ENCODE results near the gene MRPL54.
"Not testable (repeated sequence)": the region's sequence is repeated elsewhere in the genome, so short reads cannot be mapped to it uniquely, and the experiment has no call there.

MRPL54 gene

GRCh38 chr19:3743486-3743885 lies 19.0 kb upstream of the MRPL54 start:
- DNase-seq: no peak

DNA sequence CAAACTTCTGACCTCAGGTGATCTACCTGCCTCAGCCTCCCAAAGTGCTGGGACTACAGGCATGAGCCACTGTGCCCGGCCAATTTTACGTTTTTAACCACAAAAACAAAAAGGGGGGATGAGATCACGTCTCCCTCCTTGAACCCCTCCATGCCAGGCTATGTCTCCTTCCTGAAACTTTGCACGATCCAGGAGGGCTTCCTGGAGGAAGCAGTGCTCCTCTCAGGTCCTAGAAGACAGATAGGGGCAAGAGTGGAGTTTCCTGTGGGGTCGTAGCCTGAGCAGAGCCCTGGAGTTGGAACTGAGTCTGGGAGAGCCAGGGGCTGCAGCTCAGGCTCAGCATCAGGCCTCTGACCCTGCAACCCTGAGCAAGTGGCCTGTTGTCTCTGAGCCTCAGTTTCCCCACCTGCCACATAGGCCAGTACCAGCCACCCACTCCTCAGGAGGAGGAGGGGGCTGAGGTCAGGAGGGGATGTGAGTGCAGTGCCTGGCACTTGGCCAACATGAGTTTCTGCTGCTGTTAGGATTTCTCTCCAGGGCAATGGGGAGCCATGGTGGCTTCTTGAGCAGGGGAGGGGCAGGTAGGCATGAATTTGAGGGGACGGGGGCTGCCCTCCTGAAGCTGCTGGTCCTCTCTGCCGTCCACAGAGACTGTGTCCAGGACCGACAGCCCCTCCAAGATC lies 17.0 kb upstream of the MRPL54 start:
- no peak for DNase-seq

DNA sequence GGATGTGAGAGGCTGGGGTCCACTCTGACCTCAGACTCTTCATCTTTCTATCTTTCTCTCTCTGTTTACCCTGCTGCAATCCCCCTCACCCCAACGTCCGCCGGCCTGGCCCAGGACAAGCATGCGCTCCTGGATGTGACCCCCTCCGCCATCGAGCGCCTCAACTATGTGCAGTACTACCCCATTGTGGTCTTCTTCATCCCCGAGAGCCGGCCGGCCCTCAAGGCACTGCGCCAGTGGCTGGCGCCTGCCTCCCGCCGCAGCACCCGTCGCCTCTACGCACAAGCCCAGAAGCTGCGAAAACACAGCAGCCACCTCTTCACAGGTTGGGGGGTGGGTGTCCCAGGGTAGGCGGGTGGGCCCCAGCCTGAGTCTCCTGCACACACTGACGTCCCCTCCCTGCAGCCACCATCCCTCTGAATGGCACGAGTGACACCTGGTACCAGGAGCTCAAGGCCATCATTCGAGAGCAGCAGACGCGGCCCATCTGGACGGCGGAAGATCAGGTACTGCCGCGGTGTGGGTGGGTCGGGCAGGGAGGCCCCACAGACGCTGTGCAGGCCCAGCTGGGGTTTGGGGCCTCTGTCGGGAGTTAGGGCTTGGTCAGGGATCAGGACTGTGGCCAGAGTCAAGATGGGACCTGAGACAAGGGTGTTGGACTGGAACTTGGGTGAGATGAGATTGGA lies 16.0 kb upstream of the MRPL54 start:
- no peak for DNase-seq

DNA sequence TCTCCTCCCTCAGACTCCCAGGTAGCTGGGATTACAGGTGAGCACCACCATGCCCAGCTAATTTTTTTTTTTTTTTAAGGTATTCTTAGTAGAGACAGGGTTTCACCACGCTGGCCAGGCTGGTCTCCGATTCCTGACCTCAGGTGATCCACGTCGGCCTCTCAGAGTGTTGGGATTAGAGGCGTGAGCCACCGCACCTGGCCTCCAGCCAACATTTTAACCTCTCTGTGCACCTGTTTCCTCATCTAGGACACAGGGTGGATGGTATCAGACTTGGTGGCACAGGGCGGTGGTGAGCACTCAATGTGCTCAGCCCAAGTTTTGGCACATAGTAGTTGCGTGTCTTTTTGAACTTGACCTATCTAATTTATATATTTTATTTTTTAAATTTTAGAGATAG lies 13.5 kb upstream of the MRPL54 start:
- DNase-seq: no peak

DNA sequence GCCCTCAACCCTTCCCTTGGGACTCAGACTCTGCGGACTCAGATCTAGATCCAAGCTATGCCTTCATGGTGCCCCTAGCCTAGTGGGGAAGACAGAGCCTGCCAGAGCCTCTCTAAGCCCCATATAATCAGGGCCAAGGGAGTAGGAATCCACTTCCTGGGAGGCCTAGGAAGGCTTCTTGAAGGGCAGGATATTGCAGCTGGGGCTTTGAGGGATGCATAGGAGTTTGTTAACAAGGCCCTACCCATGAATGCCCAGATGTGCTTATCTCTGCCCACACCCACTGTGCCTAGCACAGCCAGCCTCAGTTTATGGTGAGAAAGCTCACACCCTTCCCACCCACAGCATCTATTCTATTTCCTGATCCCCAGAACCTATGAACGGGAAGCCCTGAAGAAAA lies 12.3 kb upstream of the MRPL54 start:
- DNase-seq: no peak

- no peak for DNase-seq
These were observed 11.2 kb upstream of the MRPL54 start for GRCh38 chr19:3751236-3751635.

- DNase-seq: no peak
These were observed 10.0 kb upstream of the MRPL54 start for GRCh38 chr19:3752492-3752891.

- DNase-seq: no peak
These were observed 8.7 kb upstream of the MRPL54 start for GRCh38 chr19:3753631-3754410.

DNA sequence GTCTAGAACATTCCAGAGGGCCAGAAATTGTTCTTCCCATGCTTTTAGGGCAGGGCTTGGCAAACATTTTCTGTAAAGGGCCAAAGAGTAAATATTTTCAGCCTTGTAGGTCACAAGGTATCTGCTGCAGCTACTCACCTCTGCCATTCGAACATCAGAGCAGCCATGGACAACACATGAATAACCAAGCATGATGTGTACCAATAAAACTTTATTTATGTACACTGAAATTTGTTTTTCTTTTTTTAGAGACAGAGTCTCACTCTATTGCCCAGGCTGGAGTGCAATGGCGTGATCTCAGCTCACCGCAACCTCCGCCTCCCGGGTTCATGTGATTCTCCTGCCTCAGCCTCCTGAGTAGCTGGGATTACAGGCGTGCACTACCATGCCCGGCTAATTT lies 4.8 kb upstream of the MRPL54 start:
- not testable (repeated sequence) for DNase-seq

DNA sequence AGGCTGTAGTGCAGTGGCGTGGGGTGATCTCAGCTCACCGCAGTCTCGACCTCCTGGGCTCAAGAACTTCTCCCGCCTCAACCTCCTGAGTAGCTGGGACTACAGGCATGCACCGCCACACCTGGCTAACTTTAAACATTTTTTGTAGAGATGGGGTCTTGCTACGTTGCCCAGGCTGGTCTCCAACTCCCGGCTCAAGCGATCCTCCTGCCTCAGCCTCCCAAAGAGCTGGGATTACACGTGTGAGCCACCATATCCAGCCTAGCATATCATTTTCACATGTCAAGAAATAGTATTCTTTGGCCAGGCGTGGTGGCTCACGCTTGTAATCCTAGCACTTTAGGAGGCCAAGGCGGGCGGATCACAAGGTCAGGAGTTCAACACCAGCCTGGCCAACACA lies 4.2 kb upstream of the MRPL54 start:
- not testable (repeated sequence) for DNase-seq

- no peak for DNase-seq
These were observed 2.8 kb upstream of the MRPL54 start for GRCh38 chr19:3759482-3760254.

DNA sequence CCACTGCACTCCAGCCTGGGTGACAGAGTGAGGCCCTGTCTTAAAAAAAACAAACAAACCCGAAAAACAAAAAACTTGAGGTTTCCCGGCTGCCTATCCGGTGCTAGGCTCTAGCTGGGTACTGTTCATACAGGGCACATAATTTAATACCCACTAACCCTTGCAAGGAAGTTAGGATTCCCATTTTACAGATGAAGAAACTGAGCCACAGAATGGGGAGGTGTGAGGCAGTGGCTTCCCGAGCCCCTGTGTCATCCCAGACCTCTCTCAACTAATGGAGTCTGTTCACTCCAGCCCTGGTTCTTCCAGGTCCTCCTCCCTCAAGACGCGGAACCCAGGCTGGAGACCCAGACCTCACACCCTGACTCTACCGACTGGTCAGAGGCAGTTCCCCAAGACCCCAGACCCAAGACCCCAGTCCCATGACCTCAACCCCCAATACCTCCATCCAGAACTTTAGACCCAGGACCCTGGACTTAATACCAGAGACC lies 1.6 kb upstream of the MRPL54 start:
- no peak for DNase-seq

GRCh38 chr19:3761382-3762129 lies 926 bp upstream of the MRPL54 start, which contains the start of gene APBA3:
APBA3 (minus strand) TSS chr19:3761692; CDS start chr19:3760264, 1,428 bp downstream.
- peak; percentile 94 for DNase-seq

DNA sequence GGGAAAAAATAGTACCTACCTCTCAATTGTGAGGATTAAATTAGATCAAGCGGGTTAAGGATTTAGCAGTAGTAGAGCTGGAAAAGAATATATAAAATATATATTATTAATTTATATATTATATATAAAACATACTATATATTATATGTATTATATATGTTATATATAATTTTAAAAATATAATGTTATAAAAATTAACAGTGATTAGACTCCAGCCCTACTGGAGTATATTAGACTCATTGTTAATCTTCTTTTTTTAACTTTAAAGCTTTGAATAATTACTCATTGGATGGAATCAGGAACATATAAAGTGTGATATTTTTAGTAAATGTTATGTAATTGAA lies 380 bp upstream of the MRPL54 start:
- DNase-seq: no peak

DNA sequence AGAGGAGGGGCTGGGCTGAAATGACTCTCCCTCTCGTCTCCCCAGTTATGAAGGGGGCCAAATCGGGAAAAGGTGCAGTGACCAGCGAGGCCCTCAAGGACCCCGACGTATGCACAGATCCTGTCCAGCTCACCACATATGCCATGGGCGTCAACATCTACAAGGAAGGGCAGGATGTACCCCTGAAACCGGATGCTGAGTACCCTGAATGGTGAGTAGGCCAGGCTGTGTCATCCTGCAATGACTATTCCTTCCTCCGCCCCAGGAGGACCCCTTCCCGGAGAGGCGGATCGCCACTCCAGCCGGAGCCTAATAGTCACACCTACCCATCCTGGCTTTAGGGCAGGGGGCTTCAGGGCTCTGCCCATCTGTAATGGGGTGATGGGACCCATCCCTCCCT lies 2.6 kb downstream of the MRPL54 start:
- DNase-seq: no peak

- DNase-seq: not testable (repeated sequence)
These were observed 3.3 kb downstream of the MRPL54 start for GRCh38 chr19:3765757-3766156.

- no peak for DNase-seq
These were observed 4.0 kb downstream of the MRPL54 start for GRCh38 chr19:3766520-3766919.

GRCh38 chr19:3767050-3767449 lies 4.6 kb downstream of the MRPL54 start:
- no peak for DNase-seq

- no peak for DNase-seq
These were observed 5.7 kb downstream of the MRPL54 start for GRCh38 chr19:3768015-3768747.

GRCh38 chr19:3768748-3769099 lies 6.2 kb downstream of the MRPL54 start:
- no peak for DNase-seq

GRCh38 chr19:3769494-3769893 lies 7.0 kb downstream of the MRPL54 start:
- no peak for DNase-seq
